Colon (tissue), 2 donors: ENCODE results near the gene ALKBH4.
"Not testable (repeated sequence)": the region's sequence is repeated elsewhere in the genome, so short reads cannot be mapped to it uniquely, and the experiment has no call there.

Experiments
- FAIRE-seq: peaks from 2 replicates; lab custom pipeline; 2012; peaks lifted over from hg19 to GRCh38; lab: Jason Lieb, UNC
- donor health status: control.
- donor health status: control.

ALKBH4 gene, protein sequence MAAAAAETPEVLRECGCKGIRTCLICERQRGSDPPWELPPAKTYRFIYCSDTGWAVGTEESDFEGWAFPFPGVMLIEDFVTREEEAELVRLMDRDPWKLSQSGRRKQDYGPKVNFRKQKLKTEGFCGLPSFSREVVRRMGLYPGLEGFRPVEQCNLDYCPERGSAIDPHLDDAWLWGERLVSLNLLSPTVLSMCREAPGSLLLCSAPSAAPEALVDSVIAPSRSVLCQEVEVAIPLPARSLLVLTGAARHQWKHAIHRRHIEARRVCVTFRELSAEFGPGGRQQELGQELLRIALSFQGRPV

DNA sequence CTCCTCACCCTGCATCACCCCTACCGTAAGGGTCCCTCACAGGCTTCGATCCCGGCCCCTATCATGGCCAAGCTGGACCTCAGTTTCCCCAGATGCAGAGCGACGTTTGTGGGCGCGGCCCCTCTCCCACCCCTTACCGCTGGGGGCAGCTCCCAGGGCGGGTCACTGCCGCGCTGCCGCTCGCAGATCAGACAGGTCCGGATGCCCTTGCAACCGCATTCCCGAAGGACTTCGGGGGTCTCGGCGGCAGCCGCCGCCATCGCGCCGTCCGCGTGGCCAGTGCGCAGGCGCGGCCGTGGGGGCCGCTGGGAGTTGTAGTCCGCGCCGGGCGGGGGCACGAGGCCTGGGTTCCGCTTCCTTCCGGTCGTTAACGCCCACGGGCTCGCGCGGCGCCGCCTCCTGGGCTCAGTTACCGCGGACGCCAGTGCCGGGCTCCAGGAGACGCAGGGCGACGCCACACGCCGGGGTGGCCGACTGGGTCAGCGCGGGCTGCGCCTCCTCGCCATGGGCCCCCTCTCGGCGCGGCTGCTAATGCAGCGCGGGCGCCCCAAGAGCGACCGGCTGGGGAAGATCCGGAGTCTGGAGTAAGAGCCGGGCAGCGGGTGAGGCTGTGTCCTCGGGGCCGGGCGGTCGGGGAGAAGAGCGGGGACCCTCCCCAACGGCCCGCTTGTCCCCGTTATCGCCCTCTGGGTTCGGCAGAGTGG, at the start of gene ALKBH4, which contains the start of gene LRWD1:
Gene ALKBH4, minus strand, starts transcription at position 287 of the 704 bp plus-strand sequence. Its CDS starts 27 bp downstream, at position 260.
Gene LRWD1, plus strand, starts transcription at position 408 of the 704 bp plus-strand sequence. Its CDS starts 97 bp downstream, at position 505.
- no peak for FAIRE-seq

DNA sequence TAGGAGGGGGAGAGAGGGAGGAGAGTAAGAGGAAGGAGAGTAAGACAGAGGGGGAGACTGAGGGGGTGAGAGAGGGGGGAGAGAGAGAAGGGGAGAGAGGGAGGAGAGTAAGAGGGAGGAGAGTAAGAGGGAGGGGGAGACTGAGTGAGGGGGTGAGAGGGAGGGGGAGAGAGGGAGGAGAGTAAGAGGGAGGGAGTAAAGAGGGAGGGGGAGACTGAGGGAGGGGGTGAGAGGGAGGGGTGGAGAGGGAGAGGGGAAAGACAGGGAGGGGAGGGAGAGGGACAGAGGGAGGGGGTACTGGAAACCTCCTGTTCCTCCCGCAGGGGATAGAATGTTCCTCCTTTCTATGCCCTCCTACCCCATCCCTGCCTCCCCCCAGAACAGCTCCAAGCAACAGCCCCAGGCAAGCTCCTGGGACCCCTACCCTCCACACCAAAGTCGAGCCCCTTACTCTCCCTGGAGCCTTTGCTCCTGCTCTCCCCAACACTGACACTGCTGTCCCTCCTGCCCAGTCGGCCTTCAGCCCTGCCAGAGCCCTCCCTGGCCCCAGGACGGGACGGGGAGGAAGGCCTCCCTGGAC, 48.1 kb upstream of the ALKBH4 start:
- not testable (repeated sequence) for FAIRE-seq

DNA sequence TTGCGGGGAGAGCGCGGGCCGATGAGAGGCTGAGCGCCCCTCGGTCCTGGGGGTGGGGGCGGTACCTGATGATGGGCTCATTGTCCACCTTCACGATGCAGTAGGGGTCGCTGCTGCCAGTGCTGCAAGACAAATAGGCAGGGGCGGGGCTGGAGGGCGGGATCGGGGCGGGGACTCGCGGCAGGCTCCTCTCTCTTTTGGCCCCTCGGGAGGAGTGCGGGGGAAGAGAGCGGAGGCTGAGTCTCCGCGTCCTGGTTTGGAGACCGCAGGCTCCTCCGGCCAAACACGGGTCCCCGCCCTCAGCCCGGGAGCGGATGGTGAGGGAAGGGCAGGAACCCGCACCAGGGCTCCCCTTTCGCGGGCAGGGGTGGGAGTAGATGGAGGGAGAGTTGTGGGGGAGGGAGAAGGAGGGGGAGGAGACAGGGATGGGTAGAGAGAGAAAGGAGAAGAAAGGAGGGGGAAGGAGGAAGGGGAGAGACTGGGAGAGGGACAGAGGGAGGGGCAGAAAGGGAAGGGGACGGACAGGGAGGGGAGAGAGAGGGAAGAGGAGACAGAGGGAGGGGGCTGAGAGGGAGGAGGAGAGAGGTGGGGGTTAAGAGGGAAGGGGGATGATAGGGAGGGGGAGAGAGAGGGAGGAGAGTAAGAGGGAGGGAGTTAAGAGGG, 47.3 kb upstream of the ALKBH4 start:
- not testable (repeated sequence) for FAIRE-seq

DNA sequence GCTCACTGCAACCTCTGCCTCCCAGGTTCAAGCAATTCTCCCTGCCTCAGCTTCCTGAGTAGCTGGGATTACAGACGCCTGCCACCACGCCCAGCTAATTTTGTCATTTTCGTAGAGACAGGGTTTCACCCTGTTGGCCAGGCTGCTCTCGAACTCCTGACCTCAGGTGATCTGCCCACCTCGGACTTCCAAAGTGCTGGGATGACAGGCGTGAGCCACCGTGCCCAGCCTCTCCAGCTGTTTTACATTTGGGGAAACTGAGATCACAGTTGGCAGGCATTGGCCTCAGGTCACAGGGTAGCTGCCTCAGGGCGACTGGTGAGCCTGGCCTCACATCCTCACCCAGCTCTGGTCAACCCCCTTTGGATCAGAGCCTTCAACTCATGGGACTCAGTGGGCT, 45.9 kb upstream of the ALKBH4 start:
- FAIRE-seq = not testable (repeated sequence)

DNA sequence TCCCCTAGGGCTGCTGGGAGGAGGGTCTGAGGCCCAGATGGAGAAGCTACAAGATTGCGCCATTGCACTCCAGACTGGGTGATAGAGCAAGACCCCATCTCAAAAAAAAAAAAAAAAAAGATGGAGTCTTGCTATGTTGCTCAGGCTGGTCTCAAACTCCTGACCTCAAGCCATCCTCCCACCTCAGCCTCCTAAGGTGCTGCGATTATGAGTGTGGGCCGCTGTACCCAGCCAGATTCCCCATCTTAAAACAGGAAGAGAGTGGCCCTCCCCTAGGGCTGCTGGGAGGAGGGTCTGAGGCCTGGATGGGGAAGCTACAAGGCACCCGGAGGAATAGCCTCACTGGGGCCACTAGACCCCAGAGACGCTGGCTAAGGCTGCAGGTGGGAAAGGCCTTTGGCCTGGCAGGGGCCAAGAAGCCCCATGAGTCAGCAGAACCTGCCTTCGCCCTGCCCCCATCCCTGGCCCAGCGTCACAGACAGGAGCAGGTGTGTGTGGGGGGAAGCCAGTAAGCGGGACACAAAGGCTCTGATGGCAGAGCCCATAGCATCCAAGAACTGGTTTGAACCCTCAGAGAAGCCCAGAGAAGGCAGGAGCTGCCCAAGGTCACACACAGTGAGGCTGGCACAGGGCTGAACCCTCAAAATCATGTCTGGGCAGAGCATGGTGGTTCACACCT, 42.9 kb upstream of the ALKBH4 start:
- FAIRE-seq = not testable (repeated sequence)

DNA sequence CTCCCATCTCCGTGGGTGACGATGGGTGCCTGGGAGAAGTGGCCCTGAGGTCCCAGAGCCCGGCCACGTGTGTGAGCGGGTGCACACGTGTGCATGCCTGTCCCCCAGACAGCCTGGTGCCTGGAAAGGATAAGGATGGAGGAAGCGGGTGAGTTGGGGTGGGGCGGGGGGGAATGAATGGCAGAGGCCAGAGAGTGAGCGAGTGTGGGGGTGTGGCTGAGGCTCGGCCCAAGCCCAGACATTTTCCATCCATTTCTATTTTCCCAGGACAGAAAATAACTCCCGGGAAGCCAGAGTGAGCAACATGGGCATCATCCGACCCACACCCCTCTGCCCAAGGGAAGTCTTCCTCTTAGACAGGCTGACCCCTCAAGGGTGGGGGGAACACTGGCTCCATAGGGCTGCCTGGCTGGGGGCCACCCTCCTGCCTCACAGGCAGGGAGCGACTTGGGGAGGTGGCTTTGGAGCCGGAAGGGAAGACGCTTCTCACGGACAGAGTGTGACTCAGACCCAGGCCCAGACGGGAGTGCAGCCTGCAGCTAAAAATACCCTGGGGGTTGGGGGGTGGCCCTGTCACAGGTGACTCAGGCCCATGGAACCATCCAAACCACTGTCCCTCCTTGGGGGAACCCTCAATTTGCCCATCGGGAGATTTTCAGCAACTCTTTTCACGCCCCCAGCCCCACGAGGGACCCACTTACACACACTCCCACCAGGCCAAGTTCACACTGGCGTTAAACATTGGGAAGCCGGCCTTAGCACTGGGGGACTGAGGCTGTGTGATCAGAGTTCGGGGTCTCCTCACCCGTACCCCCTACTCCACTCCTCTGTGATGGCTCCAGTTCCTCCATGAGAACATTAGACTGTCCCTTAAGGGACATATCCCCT, 40.9 kb upstream of the ALKBH4 start:
- FAIRE-seq = not testable (repeated sequence)

DNA sequence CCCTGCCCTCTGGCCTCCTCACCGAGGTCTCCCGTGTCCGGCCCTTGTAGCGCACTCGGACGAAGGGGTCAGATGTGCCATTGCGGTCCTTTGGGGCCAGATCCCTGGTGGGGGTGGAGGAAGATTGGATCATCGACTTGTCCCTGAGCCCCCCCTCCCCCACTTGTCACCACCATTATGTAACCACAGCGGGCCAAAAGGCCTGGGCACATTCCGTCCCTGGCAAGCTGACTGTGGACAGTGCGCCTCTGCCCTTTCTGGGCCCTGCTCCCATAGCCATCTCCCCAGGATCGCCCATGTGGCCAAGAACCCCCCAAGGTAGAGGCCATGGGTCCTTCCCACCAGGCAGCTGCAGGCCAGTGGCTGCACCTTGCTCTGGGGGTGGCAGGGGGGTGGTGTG, 38.5 kb upstream of the ALKBH4 start:
- FAIRE-seq = not testable (repeated sequence)

DNA sequence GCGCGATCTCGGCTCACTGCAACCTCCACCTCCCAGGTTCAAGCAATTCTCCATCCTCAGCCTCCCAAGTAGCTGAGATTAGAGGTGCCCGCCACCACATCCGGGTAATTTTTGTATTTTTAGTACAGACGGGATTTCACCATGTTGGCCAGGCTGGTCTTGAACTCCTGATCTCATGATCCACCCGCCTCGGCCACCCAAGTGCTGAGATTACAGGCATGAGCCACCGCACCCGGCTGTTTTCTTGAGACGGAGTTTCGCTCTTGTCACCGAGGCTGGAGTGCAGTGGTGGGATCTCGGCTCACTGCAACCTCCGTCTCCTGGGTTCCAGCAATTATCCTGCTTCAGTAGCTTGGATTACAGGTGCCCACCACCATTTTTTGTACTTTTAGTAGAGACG, 33.7 kb upstream of the ALKBH4 start:
- not testable (repeated sequence) for FAIRE-seq

DNA sequence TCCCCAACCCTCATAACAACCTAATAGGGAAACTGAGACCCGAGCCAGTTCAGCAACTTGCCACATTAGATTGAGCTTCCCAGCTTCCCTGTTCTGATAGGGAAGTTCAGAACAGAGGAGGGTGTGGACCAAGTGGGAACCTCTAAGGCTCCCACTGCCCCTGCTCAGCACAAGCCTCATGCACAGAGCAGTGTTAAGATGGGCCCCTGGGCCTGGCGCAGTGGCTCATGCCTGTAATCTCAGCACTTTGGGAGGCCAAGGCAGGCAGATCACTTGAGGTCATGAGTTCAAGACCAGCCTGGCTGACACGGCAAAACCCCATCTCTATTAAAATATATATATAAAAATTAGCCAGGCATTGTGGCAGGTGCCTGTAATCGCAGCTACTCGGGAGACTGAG, 32.6 kb upstream of the ALKBH4 start:
- FAIRE-seq = not testable (repeated sequence)

DNA sequence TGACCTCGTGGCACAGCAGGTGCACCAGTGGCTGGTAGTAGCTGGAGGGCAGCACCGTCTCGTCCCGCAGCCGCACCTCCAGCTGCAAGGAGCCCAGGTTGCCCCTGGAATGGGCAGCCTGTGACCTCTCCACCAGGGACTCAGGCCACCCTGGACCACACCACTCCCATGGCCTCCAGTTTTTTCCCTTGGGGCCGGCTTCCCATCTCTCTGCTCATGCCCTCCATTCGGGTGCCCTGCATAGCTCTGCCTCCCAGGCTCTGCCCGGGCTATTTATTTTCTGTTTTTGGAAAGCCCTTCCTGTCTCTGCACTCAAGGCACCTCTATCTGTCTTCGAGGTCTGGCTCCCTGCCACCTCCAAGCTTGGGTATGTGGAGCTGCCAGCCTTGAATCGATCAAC, 32.2 kb upstream of the ALKBH4 start:
- FAIRE-seq = not testable (repeated sequence)

DNA sequence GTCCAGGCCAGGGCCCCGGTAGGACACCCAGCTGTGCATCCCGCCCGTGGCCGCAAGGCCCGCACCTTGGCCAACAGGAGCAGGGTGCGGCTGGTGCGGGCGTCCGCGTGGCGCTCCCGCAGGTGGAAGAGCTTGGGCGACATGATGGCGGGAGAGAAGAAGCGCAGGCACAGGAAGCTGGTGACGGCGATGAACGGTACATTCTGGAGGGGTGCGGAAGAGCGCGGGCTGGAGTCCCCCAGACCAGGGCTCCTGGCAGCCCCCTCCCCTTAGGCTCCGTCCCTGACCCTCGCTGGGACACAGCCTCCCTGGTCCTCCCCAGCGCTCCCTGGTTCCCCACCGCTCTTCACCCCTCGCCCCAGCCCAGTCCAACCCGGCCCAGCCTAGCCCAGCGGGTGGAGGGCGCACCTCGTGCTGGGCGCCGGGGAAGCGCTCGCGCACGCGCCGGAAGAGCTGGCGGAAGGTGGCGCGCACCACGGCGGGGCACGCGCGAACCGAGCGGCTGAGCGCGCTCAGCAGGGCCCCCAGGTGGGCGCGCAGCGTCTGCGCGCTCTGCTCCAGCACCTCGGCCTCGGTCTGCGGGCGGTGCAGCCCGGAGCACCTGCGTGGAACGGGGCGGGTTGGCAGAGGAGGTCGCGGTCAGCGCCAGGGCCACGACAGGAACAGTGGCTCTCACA, 29.9 kb upstream of the ALKBH4 start:
- not testable (repeated sequence) for FAIRE-seq

DNA sequence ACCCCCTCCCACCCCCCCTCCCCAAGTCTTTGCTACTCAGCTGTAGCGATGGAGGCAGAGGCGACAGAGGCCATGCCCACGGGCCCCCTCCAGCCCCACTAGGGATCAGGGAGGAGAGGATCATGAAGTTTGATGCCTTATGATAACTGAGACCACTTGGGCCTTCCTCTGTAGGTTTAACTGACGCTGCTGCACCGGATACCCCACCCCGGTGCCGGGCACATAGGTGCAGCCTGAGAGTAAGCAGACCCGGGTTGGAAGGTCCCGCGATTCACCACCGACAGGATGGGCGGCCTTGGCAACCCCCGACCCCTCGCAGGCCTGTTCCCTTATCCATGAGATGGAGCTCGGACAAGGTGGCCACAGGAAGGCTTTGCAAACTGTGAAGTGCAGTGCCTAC, 29.4 kb upstream of the ALKBH4 start:
- FAIRE-seq = not testable (repeated sequence)

DNA sequence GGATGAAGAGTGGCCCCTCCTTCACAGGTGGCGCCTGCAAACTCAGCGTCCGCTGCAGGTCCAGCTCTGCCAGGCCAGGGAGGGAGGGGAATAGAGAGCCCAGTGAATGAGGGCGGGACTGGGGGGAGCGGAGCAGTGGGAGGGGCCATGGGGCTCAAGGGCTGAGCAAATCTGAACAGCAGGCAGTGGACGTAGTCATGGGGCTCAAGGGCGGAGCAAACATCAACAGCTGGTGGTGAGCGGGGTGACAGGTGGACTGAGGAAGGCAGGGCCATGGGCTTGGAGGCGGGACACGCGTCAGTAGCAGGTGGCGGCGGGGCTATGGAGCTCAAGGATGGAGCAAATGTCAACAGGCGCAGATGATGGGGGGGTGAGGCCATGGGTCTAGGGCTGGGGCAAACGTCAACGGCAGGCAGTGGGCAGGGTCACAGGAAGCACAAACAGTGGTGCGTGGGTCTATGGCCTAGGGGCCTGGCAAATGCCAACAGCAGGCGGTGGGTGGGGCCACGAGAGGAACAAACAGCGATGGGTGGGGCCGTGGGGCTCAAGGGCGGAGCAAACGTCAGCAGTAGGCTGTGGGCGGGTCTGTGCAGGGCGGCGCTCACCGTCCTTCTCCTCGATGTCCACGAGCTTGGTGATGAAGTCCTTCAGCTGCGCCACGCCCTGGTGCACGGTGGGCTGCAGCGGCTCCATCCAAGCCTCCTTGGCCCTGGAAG, 28.7 kb upstream of the ALKBH4 start:
- not testable (repeated sequence) for FAIRE-seq

DNA sequence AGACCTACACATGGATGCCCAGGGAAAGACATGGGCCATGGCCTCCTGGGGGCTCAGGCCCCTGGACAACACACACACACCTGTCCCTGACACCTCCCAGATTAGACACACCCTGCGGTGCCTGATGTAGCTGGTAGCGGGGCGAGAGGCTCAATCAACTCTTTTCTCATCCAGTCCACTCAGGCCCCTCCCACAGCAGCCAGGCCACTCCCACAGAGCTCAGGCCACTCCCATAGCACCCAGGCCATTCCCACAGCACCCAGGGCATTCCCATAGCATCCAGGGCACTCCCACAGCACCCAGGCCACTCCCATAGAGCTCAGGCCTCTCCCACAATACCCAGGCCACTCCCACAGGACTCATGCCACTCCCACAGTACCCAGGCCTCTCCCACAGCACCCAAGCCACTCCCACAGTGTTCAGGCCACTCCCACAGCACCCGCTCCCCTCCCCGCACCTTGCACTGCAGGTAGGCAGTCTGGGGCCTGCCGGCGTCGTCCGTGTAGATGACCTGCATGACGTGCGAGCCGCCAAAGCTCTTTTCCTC, 25.9 kb upstream of the ALKBH4 start:
- not testable (repeated sequence) for FAIRE-seq

DNA sequence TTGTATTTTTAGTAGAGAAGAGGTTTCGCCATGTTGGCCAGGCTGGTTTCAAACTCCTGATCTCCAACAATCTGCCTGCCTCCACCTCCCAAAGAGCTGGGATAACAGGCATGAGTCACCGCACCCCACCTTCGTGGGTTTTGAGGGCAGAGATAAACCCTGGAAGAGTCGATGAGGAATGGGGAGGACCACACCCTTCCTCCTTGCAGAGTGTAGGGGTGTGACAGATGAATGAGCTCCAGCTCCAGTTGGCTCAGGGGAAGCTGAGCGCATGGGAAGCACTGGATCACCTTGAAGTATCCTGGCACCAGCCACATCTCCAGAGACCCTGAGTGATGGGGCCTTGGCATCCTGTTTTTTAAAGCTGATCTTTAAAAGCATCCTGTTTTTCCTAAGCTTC, 19.7 kb upstream of the ALKBH4 start:
- not testable (repeated sequence) for FAIRE-seq

DNA sequence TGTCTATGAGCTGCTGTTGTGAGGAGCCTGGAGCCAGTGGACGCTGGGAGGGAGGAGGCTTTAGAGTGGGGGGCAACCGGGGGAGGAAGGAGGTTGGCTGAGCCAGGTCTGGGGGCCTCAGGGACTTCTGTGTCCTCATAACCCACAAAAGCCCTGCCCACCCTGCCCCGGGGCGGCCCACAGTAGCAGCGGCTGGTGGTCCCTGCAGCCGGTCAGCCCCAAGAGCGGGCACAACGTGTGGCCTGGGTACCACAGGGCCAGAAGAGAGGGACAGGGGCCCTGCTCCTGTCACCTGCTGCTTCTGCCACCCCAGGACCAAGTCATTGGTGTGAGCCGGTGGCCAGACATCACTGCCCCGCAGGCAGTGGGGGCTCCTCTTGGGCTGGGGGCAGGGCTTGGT, 17.3 kb upstream of the ALKBH4 start:
- not testable (repeated sequence) for FAIRE-seq

DNA sequence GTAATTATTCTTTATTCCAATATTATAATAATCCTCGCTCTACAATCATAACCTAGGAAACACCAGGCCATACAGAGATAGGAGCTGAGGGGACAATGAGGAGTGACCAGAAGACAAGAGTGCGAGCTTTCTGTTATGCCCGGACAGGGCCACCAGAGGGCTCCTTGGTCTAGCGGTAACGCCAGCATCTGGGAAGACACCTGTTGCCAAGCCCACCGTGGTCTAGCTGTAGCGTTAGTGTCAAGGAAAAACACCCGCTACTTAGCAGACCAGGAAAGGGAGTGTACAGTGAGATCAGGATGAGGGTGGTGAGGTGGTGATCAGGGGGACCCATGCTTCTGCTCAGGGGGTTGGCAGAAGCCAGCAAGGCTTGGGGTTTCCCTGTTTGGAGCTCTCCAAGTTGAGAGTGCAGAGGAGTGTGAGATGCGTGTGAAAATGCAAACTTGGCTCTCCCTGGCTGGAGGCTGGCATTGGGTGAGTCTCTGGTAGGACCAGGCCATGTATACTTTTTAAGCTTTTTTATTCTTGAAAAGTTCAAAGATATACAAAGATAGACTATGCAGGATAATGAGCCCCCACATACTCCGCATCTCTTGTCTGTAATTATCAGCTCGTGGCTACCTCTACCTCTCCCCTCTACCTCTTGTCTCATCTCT, 15.4 kb upstream of the ALKBH4 start:
- not testable (repeated sequence) for FAIRE-seq

DNA sequence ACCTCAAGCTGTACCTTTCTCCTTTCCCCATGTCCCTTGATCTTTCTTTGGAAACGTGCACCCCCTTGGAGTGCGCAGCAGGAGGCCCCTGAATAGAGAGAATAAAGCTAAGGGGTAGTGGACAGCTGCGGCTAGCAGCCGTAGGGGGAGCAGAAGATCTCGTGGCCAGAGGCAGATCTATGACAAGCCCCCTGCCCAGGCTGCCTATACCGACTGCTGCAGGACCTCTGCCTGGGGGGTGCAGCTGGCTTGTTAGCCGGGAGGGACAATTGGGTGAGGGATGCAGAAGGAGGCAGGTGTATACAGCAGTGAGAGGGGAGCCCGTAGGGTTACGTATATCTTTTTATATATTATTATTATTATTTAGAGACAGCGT, 14.5 kb upstream of the ALKBH4 start:
- FAIRE-seq = not testable (repeated sequence)
